Prostate gland (tissue), 2 donors: ENCODE data around the gene SCGB1C1. TPM values are rescaled to one million over a fixed set of nuclear protein-coding genes. Genes with fewer than 3 reads are reported as not detected.

Experiments
- DNase-seq: peaks from one replicate; pipeline ENCODE4 v3.0.0-alpha.2; 2019; ENCODE audit warnings: low spot score
- H3K27ac ChIP-seq, 2 donors: fragments of 200-600 bp; sonication (generic); 2 replicates each; pipeline ENCODE4 v1.5.1; 2017 to 2019
- H3K27me3 ChIP-seq: fragments of 200-600 bp; sonication (generic); replicated peaks from 2 replicates; pipeline ENCODE4 v1.5.1; 2019; ENCODE audit not compliant: insufficient read depth
- H3K36me3 ChIP-seq, 2 donors: fragments of 200-600 bp; sonication (generic); 1 replicate in 1 of 2; 2 replicates in 1 of 2; pipeline versions ENCODE4 v1.5.1 to v1.8.1; 2017 to 2019
- H3K4me1 ChIP-seq: fragments of 200-600 bp; sonication (generic); replicated peaks from 2 replicates; pipeline ENCODE4 v1.5.1; 2019
- H3K4me3 ChIP-seq, 2 donors: fragments of 200-600 bp; sonication (generic); 2 replicates each; pipeline ENCODE4 v1.5.1; 2017 to 2019
- H3K9me3 ChIP-seq: fragments of 200-600 bp; sonication (generic); 2 replicates; pipeline ENCODE4 v1.5.1; 2017
- CTCF ChIP-seq, 4 experiments: fragments of 200-600 bp in 2 of 4; fragments of 450-650 bp in 2 of 4; sonication (generic) in 2 of 4; IDR thresholded peaks; 1 replicate in 3 of 4; 2 replicates in 1 of 4; pipeline ENCODE4 v1.5.1; 2016 to 2019; ENCODE audit warnings: antibody characterized with exemption in 4 of 4, mild to moderate bottlenecking in 2 of 4, moderate library complexity in 2 of 4
- POLR2A ChIP-seq: fragments of 450-650 bp; IDR thresholded peaks from one replicate; pipeline ENCODE4 v1.6.1; 2016; ENCODE audit warnings: antibody characterized with exemption, mild to moderate bottlenecking
- POLR2AphosphoS5 ChIP-seq: sonication (generic); formaldehyde crosslinking; IDR thresholded peaks from one replicate; pipeline ENCODE4 v1.6.1; 2017; ENCODE audit warnings: antibody characterized with exemption
- WGBS: methylation state at CpG from one replicate; pipeline ENCODE4 v1.1.5; 2018; 5-methylcytosine and 5-hydroxymethylcytosine counted together
- intact Hi-C: fragments of 100-400 bp; cut with DNase I; formaldehyde crosslinking; loops from one replicate; pipeline ENCODE4 v1.14.2; 2022
- total RNA-seq, 2 donors: library from RNA; depleted of rRNA; stranded (reverse); fragments of >200 nt; gene quantifications; one replicate each; pipeline ENCODE4 v1.1.0, GENCODE V29; 2016

SCGB1C1 gene
- total RNA-seq, 2 donors from 2014 or later, result not detected

GRCh38 chr11:221539-221938 lies 28.7 kb downstream of the SCGB1C1 start:
- Histone ChIP-seq H3K36me3 (no peaks in the 10 kb centered on the region), H3K4me1 (no peaks in the 10 kb centered on the region), H3K27me3 (no peaks in the 10 kb centered on the region), H3K27ac (no peak overlapping the region), H3K4me3 (no peak overlapping the region), H3K9me3 (no peaks in the 10 kb centered on the region)
- no peak for TF ChIP-seq CTCF (IDR thresholded peaks at IDR 0.05)
- TF ChIP-seq POLR2A, result no peak
- no peak for TF ChIP-seq POLR2AphosphoS5
- 91% methylated on average over 7 of the region's 7 CpGs for WGBS
- intact Hi-C loops, result no loop called here
- no peak for DNase-seq

- H3K4me3 ChIP-seq, result no peak overlapping the region
- H3K27me3 ChIP-seq, result no peaks in the 10 kb centered on the region
- H3K4me1 ChIP-seq, result no peaks in the 10 kb centered on the region
- no peak overlapping the region for H3K27ac ChIP-seq
- H3K36me3 ChIP-seq, result no peaks in the 10 kb centered on the region
- TF ChIP-seq POLR2A (no peak), CTCF (IDR thresholded peaks at IDR 0.05) (no peak), POLR2AphosphoS5 (no peak)
- intact Hi-C loops, result no loop called here
- 90% methylated on average over 14 of the region's 14 CpGs for whole genome bisulfite sequencing
- no peak for DNase-seq
- no peaks in the 10 kb centered on the region for H3K9me3 ChIP-seq
Observed at GRCh38 chr11:221998-222789, 29.3 kb downstream of the SCGB1C1 start.

- Histone ChIP-seq H3K4me1 (no peaks in the 10 kb centered on the region), H3K27ac (no peak overlapping the region), H3K36me3 (no peaks in the 10 kb centered on the region), H3K9me3 (no peaks in the 10 kb centered on the region), H3K27me3 (no peaks in the 10 kb centered on the region), H3K4me3 (no peak overlapping the region)
- intact Hi-C loops, result no loop called here
- TF ChIP-seq POLR2AphosphoS5 (no peak), CTCF (IDR thresholded peaks at IDR 0.05) (no peak), POLR2A (no peak)
- WGBS, result 75% methylated on average over 16 of the region's 16 CpGs
- no peak for DNase-seq
Observed at GRCh38 chr11:223026-223789, 30.3 kb downstream of the SCGB1C1 start.

- Histone ChIP-seq H3K4me3 (no peak overlapping the region), H3K27ac (no peak overlapping the region), H3K36me3 (no peaks in the 10 kb centered on the region), H3K4me1 (no peaks in the 10 kb centered on the region), H3K9me3 (no peaks in the 10 kb centered on the region), H3K27me3 (no peaks in the 10 kb centered on the region)
- DNase-seq, result no peak
- TF ChIP-seq POLR2AphosphoS5 (no peak), CTCF (IDR thresholded peaks at IDR 0.05) (no peak)
- 82% methylated on average over 9 of the region's 9 CpGs for WGBS
- intact Hi-C loops, result no loop called here
Observed at GRCh38 chr11:223884-224283, 31.0 kb downstream of the SCGB1C1 start.
